Peyer's patch (tissue), 4 donors: ENCODE data around the gene ADGRL3. TPM values are rescaled to one million over a fixed set of nuclear protein-coding genes. Genes with fewer than 3 reads are reported as not detected.

Source experiments
- DNase-seq, 3 donors: peaks; one replicate each; pipeline ENCODE4 v3.0.0-alpha.2; 2017 to 2019
- H3K27ac ChIP-seq, 4 donors: fragments of 200-600 bp; sonication (generic); one replicate each; pipeline ENCODE4 v1.5.1; 2016 to 2019
- H3K27me3 ChIP-seq, 2 donors: fragments of 200-600 bp; sonication (generic); one replicate each; pipeline ENCODE4 v1.5.1; 2019
- H3K36me3 ChIP-seq, 3 donors: fragments of 200-600 bp; sonication (generic); one replicate each; pipeline ENCODE4 v1.5.1; 2016 to 2019
- H3K4me1 ChIP-seq, 4 donors: fragments of 200-600 bp; sonication (generic); one replicate each; pipeline ENCODE4 v1.5.1; 2016 to 2019
- H3K4me3 ChIP-seq, 4 donors: fragments of 200-600 bp; sonication (generic); 1 replicate in 3 of 4; 2 replicates in 1 of 4; pipeline ENCODE4 v1.5.1; 2016 to 2019; ENCODE audit warnings: mild to moderate bottlenecking in 1 of 4
- H3K9me3 ChIP-seq, 4 donors: fragments of 200-600 bp; sonication (generic); one replicate each; pipeline ENCODE4 v1.5.1; 2016 to 2019; ENCODE audit warnings: mild to moderate bottlenecking in 1 of 4
- POLR2A ChIP-seq, 2 donors: fragments of 450-650 bp; IDR thresholded peaks; one replicate each; pipeline ENCODE4 v1.5.1; 2017; ENCODE audit warnings: antibody characterized with exemption in 2 of 2, mild to moderate bottlenecking in 2 of 2, moderate library complexity in 2 of 2
- total RNA-seq, 4 donors: library from RNA; depleted of rRNA; stranded (reverse); fragments of >200 nt; gene quantifications; one replicate each; pipeline ENCODE4 v1.1.0, GENCODE V29; 2016
- TF ChIP-seq, protein P1 (sequence below), 6 experiments: fragments of 450-650 bp in 4 of 6; fragments of 200-600 bp in 2 of 6; sonication (generic) in 1 of 6; IDR thresholded peaks; one replicate each; pipeline ENCODE4 v1.5.1; 2017 to 2019; ENCODE audit warnings: antibody characterized with exemption in 6 of 6, mild to moderate bottlenecking in 3 of 6, moderate library complexity in 1 of 6

ADGRL3 gene
- total RNA-seq, 4 donors from 2014 or later: 3.7 to 39.6 (median 9.1) TPM

DNA sequence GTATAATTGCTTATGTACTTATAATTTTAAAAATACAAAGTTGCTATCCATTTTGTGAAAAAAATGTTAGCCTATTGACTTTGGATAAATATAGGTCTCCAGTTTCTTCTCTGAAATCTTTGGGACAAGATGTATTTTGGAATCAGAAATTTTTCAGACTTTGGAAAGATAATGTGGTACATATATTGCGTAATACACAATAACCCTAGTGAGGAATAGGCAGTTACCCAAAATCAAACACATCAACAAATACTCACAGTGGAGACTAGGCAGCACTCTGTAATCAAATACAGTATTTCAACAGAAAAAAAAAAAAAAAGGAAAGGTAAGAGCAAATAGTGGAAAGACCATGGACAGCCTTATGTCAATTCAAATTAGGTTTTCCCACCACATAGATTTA, 796.8 kb downstream of the ADGRL3 start:
- H3K4me1 ChIP-seq: no peaks in the 10 kb centered on the region
- no peak overlapping the region for H3K27ac ChIP-seq
- H3K9me3 ChIP-seq: no peaks in the 10 kb centered on the region
- DNase-seq: no peak
- TF ChIP-seq POLR2A (IDR thresholded peaks at IDR 0.05): no peak
- TF ChIP-seq, protein P1, sequence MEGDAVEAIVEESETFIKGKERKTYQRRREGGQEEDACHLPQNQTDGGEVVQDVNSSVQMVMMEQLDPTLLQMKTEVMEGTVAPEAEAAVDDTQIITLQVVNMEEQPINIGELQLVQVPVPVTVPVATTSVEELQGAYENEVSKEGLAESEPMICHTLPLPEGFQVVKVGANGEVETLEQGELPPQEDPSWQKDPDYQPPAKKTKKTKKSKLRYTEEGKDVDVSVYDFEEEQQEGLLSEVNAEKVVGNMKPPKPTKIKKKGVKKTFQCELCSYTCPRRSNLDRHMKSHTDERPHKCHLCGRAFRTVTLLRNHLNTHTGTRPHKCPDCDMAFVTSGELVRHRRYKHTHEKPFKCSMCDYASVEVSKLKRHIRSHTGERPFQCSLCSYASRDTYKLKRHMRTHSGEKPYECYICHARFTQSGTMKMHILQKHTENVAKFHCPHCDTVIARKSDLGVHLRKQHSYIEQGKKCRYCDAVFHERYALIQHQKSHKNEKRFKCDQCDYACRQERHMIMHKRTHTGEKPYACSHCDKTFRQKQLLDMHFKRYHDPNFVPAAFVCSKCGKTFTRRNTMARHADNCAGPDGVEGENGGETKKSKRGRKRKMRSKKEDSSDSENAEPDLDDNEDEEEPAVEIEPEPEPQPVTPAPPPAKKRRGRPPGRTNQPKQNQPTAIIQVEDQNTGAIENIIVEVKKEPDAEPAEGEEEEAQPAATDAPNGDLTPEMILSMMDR (IDR thresholded peaks at IDR 0.05): no peak
- H3K4me3 ChIP-seq: no peak overlapping the region
- no peaks in the 10 kb centered on the region for H3K27me3 ChIP-seq
- no peaks in the 10 kb centered on the region for H3K36me3 ChIP-seq

GRCh38 chr4:61997831-61998230, 797.7 kb downstream of the ADGRL3 start:
- no peak for DNase-seq
- TF ChIP-seq POLR2A (IDR thresholded peaks at IDR 0.05): no peak
- TF ChIP-seq, protein P1 (IDR thresholded peaks at IDR 0.05): no peak
- no peaks in the 10 kb centered on the region for H3K4me1 ChIP-seq

DNA sequence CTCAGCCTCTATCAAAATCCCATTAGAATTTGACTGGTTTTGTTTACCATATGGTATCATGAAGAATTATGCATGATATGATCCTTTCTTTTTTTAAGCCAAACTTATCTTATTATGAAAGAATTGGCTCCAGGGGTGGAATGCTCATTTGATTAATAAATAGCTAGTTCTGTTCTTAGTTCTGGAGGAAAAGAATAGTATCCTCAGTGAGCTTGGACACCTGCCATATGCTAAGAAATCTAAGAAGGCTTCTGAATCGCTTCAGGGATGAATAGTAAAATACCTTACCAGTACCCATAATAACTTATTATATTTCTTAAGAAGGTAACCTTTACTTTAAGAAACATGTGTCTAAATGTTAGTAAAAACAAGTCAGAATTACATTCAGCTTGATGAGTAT, 803.6 kb downstream of the ADGRL3 start:
- DNase-seq: no peak
- no peak overlapping the region for H3K27ac ChIP-seq
- no peak for TF ChIP-seq POLR2A (IDR thresholded peaks at IDR 0.05)
- TF ChIP-seq, protein P1 (IDR thresholded peaks at IDR 0.05): no peak
- H3K4me3 ChIP-seq: no peak overlapping the region
- no peaks in the 10 kb centered on the region for H3K27me3 ChIP-seq
- no peaks in the 10 kb centered on the region for H3K4me1 ChIP-seq
- no peaks in the 10 kb centered on the region for H3K9me3 ChIP-seq
- H3K36me3 ChIP-seq: no peaks in the 10 kb centered on the region

More at GRCh38 chr4:61997831-61998230, 797.7 kb downstream of the ADGRL3 start:
- no peaks in the 10 kb centered on the region for H3K36me3 ChIP-seq
- no peaks in the 10 kb centered on the region for H3K9me3 ChIP-seq
- no peak overlapping the region for H3K4me3 ChIP-seq
- no peak overlapping the region for H3K27ac ChIP-seq
- no peaks in the 10 kb centered on the region for H3K27me3 ChIP-seq

DNA sequence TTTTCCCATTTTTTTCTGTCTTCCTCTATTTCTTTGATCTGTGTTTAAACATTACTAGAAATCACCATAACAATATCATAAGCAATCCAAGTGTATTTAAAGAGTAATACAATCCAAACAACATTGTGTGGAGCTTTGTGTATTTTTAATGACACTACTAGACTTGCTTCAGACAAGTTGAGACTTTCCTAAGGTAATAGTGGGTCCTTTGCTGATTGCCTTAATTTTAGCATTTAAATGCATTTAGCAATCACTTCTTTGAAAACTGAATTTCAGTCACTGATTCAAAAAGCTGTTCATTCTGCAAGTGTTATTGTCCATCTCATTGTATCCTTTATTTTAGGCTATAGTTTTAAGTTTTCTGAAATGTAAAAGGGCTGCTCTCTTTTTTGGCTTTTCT, 804.8 kb downstream of the ADGRL3 start:
- Histone ChIP-seq H3K27ac (no peak overlapping the region), H3K9me3 (no peaks in the 10 kb centered on the region), H3K4me3 (no peak overlapping the region), H3K4me1 (no peaks in the 10 kb centered on the region), H3K36me3 (no peaks in the 10 kb centered on the region), H3K27me3 (no peaks in the 10 kb centered on the region)
- no peak for TF ChIP-seq POLR2A (IDR thresholded peaks at IDR 0.05)
- TF ChIP-seq, protein P1 (IDR thresholded peaks at IDR 0.05): no peak
- no peak for DNase-seq

DNA sequence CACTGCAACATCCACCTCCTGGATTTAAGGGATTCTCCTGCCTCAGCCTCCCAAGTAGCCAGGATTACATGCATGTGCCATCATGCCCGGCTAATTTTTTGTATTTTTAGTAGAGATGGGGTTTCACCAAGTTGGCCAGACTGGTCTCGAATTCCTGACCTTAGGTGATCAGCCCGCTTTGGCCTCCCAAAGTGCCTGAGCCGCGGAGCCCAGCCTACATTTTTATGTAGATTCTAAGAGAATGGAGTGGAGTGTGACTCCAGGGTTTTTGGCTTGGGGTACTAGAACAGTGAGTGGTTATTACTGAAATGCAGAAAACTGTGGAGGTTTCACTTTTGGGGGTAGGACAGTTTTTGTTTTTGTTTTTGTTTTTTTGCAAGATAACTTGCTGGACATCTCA, 806.0 kb downstream of the ADGRL3 start:
- no peak overlapping the region for H3K27ac ChIP-seq
- no peaks in the 10 kb centered on the region for H3K36me3 ChIP-seq
- H3K4me1 ChIP-seq: no peaks in the 10 kb centered on the region
- no peak for DNase-seq
- H3K9me3 ChIP-seq: no peaks in the 10 kb centered on the region
- H3K4me3 ChIP-seq: no peak overlapping the region
- TF ChIP-seq, protein P1 (IDR thresholded peaks at IDR 0.05): no peak
- no peak for TF ChIP-seq POLR2A (IDR thresholded peaks at IDR 0.05)
- H3K27me3 ChIP-seq: no peaks in the 10 kb centered on the region
